GM12878 (cell line): ENCODE results near the gene AGXT. TPM values are rescaled to one million over a fixed set of nuclear protein-coding genes. Genes with fewer than 3 reads are reported as not detected.

Experiments
- ATF7 ChIP-seq: fragments of 450-650 bp; IDR thresholded peaks from 2 replicates; pipeline ENCODE4 v1.6.1; 2016; ENCODE audit warnings: low read depth, mild to moderate bottlenecking
- CREB1 ChIP-seq: IDR thresholded peaks from 2 replicates; pipeline ENCODE4 v1.6.1; 2012; ENCODE audit warnings: low read depth, mild to moderate bottlenecking, inconsistent platforms
- DPF2 ChIP-seq: fragments of 450-650 bp; IDR thresholded peaks from 2 replicates; pipeline ENCODE4 v1.6.1; 2017; ENCODE audit warnings: mild to moderate bottlenecking
- HDAC2 ChIP-seq: fragments of 200-600 bp; sonication (generic); IDR thresholded peaks from 2 replicates; pipeline ENCODE4 v1.6.1; 2017
- KAT2A ChIP-seq: conservative IDR thresholded peaks from 2 replicates; pipeline ENCODE4 v1.6.1; 2011; ENCODE audit warnings: low read depth, low read length; ENCODE audit not compliant: control insufficient read depth
- MYC ChIP-seq: IDR thresholded peaks from 2 replicates; pipeline ENCODE4 v1.6.1; 2011; ENCODE audit warnings: mild to moderate bottlenecking, low read length, moderate library complexity, inconsistent platforms; ENCODE audit not compliant: insufficient read depth, insufficient replicate concordance, insufficient read length, severe bottlenecking
- ZNF24 ChIP-seq: fragments of 450-650 bp; IDR thresholded peaks from 2 replicates; pipeline ENCODE4 v1.6.1; 2017; ENCODE audit warnings: antibody characterized with exemption, mild to moderate bottlenecking
- ZNF687 ChIP-seq: fragments of 450-650 bp; IDR thresholded peaks from 2 replicates; pipeline ENCODE4 v1.6.1; 2017; ENCODE audit warnings: mild to moderate bottlenecking, moderate library complexity
- polyA plus RNA-seq, 11 experiments: library from polyadenylated mRNA; depleted of rRNA in 4 of 11; unstranded in 6 of 11; stranded (reverse) in 5 of 11; fragments of >200 nt; fragmentation: Nextera tagmentation in 4 of 11; fragmentation: Illumina TruSeq in 1 of 11; extraction: Ambion mirVana in 4 of 11; extraction: Trizol in 1 of 11; gene quantifications; 1 replicate in 1 of 11; 2 replicates in 10 of 11; pipeline versions ENCODE4 v1.2.1 to v1.2.3, GENCODE V29; 2011 to 2016; ENCODE audit warnings: inconsistent platforms in 2 of 11, missing spikeins in 2 of 11, low read depth in 1 of 11
- total RNA-seq, 4 experiments: library from RNA; depleted of rRNA in 3 of 4; stranded (reverse); fragments of >200 nt in 3 of 4; fragmentation: Illumina TruSeq in 1 of 4; extraction: Trizol in 1 of 4; gene quantifications; 2 replicates each; pipeline versions ENCODE4 v1.2.1 to v1.2.3, GENCODE V29; 2013 to 2021
- TF ChIP-seq, protein P1 (sequence below): IDR thresholded peaks from 2 replicates; pipeline ENCODE4 v1.6.1; 2012; ENCODE audit warnings: low read depth, low read length, improper control_type of control experiment
- TF ChIP-seq, protein P2 (sequence below): fragments of 450-650 bp; IDR thresholded peaks from 2 replicates; pipeline ENCODE4 v1.6.1; 2016; ENCODE audit warnings: mild to moderate bottlenecking

The AGXT gene
- total and polyA plus RNA-seq, 10 of the 15 experiments (the other 5 are each of a cell fraction or from before 2014, with no cell fraction given) = 0.18 TPM; not detected in 9

- TF ChIP-seq ZNF687 (no peak), HDAC2 (no peak), CREB1 (no peak), KAT2A (no peak), DPF2 (no peak), ZNF24 (no peak), ATF7 (no peak), MYC (no peak)
- TF ChIP-seq, protein P1, sequence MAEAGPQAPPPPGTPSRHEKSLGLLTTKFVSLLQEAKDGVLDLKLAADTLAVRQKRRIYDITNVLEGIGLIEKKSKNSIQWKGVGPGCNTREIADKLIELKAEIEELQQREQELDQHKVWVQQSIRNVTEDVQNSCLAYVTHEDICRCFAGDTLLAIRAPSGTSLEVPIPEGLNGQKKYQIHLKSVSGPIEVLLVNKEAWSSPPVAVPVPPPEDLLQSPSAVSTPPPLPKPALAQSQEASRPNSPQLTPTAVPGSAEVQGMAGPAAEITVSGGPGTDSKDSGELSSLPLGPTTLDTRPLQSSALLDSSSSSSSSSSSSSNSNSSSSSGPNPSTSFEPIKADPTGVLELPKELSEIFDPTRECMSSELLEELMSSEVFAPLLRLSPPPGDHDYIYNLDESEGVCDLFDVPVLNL = no peak
- TF ChIP-seq, protein P2, sequence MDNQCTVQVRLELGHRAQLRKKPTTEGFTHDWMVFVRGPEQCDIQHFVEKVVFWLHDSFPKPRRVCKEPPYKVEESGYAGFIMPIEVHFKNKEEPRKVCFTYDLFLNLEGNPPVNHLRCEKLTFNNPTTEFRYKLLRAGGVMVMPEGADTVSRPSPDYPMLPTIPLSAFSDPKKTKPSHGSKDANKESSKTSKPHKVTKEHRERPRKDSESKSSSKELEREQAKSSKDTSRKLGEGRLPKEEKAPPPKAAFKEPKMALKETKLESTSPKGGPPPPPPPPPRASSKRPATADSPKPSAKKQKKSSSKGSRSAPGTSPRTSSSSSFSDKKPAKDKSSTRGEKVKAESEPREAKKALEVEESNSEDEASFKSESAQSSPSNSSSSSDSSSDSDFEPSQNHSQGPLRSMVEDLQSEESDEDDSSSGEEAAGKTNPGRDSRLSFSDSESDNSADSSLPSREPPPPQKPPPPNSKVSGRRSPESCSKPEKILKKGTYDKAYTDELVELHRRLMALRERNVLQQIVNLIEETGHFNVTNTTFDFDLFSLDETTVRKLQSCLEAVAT = no peak
Observed at GRCh38 chr2:240825476-240825875, 43.1 kb upstream of the AGXT start (continued).
